K562 (cell line): ENCODE results near the gene LARP4B. TPM values are rescaled to one million over a fixed set of nuclear protein-coding genes. Genes with fewer than 3 reads are reported as not detected.

Experiments used
- ESRRA ChIP-seq: fragments of 450-650 bp; IDR thresholded peaks from 2 replicates; pipeline ENCODE4 v1.6.1; 2014; ENCODE audit warnings: low read depth, mild to moderate bottlenecking, moderate library complexity, borderline replicate concordance
- NR0B1 ChIP-seq: fragments of 450-650 bp; IDR thresholded peaks from one replicate; pipeline ENCODE4 v1.6.1; 2018; ENCODE audit warnings: mild to moderate bottlenecking, moderate library complexity; ENCODE audit not compliant: partially characterized antibody
- PHF20 ChIP-seq: fragments of 450-650 bp; IDR thresholded peaks from 2 replicates; pipeline ENCODE4 v1.6.1; 2018; ENCODE audit not compliant: partially characterized antibody
- PHF8 ChIP-seq: fragments of 200-600 bp; sonication (generic); IDR thresholded peaks from 2 replicates; pipeline ENCODE4 v1.6.1; 2012; ENCODE audit warnings: mixed run types, mild to moderate bottlenecking, inconsistent platforms, low read length, moderate library complexity, borderline replicate concordance
- POLR2G ChIP-seq: fragments of 200-400 bp; formaldehyde crosslinking; IDR thresholded peaks from 2 replicates; pipeline ENCODE4 v1.6.1; 2017; ENCODE audit warnings: low read depth, mild to moderate bottlenecking, antibody characterized with exemption, low read length, moderate library complexity
- PTBP1 ChIP-seq: fragments of 200-400 bp; formaldehyde crosslinking; IDR thresholded peaks from 2 replicates; pipeline ENCODE4 v1.6.1; 2017; ENCODE audit warnings: low read depth, low read length
- RAD51 ChIP-seq: fragments of 450-650 bp; IDR thresholded peaks from 2 replicates; pipeline ENCODE4 v1.7.1; 2016; ENCODE audit warnings: low read depth, mild to moderate bottlenecking, borderline replicate concordance
- ZNF354B ChIP-seq: fragments of 250-450 bp; sonication (Bioruptor Pico); IDR thresholded peaks from 2 replicates; pipeline ENCODE4 v1.4.0; 2020
- polyA plus RNA-seq, 8 experiments: library from polyadenylated mRNA; depleted of rRNA in 4 of 8; stranded (reverse) in 5 of 8; unstranded in 3 of 8; fragments of >200 nt; fragmentation: Nextera tagmentation in 2 of 8; fragmentation: Illumina TruSeq in 1 of 8; extraction: Ambion mirVana in 2 of 8; extraction: Trizol in 1 of 8; gene quantifications; 2 replicates each; pipeline versions ENCODE4 v1.2.1 to v1.2.3, GENCODE V29; 2011 to 2014; ENCODE audit warnings: inconsistent platforms in 1 of 8, missing spikeins in 1 of 8
- total RNA-seq, 7 experiments: library from RNA; depleted of rRNA in 6 of 7; stranded (reverse); fragments of >200 nt in 6 of 7; fragmentation: Illumina TruSeq in 2 of 7; extraction: Trizol in 2 of 7; gene quantifications; 2 replicates each; pipeline versions ENCODE4 v1.2.1 to v1.2.3, GENCODE V29; 2011 to 2021; ENCODE audit warnings: low replicate concordance in 1 of 7
- TF ChIP-seq, protein P1 (sequence below): fragments of 450-650 bp; formaldehyde crosslinking; IDR thresholded peaks from 2 replicates; pipeline ENCODE4 v1.4.0; 2022; ENCODE audit warnings: missing genetic modification characterization
- TF ChIP-seq, protein P2 (sequence below), 2 experiments: fragments of 150-350 bp in 1 of 2; IDR thresholded peaks; 2 replicates each; pipeline ENCODE4 v1.6.1; 2012 to 2016; ENCODE audit warnings: low read depth in 2 of 2, low read length in 2 of 2, mild to moderate bottlenecking in 1 of 2, moderate library complexity in 1 of 2
- TF ChIP-seq, protein P3 (sequence below): fragments of 450-650 bp; IDR thresholded peaks from 2 replicates; pipeline ENCODE4 v1.6.1; 2016; ENCODE audit warnings: low read depth

Gene LARP4B
- total and polyA plus RNA-seq, 9 of the 15 experiments (the other 6 are each of a cell fraction or from before 2014, with no cell fraction given), result 11.8 to 130 (median 42.6) TPM

GRCh38 chr10:931326-932318 lies at the start of gene LARP4B (continued):
- peak; percentile 69; the same call in 1 of the 2 replicates for TF ChIP-seq PHF8
- TF ChIP-seq ZNF354B (CRISPR knock-in tag), result no peak
- TF ChIP-seq PHF20, result peak; percentile 42
- no peak for TF ChIP-seq PTBP1
- TF ChIP-seq, protein P1, sequence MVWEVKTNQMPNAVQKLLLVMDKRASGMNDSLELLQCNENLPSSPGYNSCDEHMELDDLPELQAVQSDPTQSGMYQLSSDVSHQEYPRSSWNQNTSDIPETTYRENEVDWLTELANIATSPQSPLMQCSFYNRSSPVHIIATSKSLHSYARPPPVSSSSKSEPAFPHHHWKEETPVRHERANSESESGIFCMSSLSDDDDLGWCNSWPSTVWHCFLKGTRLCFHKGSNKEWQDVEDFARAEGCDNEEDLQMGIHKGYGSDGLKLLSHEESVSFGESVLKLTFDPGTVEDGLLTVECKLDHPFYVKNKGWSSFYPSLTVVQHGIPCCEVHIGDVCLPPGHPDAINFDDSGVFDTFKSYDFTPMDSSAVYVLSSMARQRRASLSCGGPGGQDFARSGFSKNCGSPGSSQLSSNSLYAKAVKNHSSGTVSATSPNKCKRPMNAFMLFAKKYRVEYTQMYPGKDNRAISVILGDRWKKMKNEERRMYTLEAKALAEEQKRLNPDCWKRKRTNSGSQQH, result no peak
- TF ChIP-seq, protein P2, sequence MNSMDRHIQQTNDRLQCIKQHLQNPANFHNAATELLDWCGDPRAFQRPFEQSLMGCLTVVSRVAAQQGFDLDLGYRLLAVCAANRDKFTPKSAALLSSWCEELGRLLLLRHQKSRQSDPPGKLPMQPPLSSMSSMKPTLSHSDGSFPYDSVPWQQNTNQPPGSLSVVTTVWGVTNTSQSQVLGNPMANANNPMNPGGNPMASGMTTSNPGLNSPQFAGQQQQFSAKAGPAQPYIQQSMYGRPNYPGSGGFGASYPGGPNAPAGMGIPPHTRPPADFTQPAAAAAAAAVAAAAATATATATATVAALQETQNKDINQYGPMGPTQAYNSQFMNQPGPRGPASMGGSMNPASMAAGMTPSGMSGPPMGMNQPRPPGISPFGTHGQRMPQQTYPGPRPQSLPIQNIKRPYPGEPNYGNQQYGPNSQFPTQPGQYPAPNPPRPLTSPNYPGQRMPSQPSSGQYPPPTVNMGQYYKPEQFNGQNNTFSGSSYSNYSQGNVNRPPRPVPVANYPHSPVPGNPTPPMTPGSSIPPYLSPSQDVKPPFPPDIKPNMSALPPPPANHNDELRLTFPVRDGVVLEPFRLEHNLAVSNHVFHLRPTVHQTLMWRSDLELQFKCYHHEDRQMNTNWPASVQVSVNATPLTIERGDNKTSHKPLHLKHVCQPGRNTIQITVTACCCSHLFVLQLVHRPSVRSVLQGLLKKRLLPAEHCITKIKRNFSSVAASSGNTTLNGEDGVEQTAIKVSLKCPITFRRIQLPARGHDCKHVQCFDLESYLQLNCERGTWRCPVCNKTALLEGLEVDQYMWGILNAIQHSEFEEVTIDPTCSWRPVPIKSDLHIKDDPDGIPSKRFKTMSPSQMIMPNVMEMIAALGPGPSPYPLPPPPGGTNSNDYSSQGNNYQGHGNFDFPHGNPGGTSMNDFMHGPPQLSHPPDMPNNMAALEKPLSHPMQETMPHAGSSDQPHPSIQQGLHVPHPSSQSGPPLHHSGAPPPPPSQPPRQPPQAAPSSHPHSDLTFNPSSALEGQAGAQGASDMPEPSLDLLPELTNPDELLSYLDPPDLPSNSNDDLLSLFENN (IDR thresholded peaks at IDR 0.05; ENCODE audit: low read depth in 2 of 2, low read length in 2 of 2), result no peak
- TF ChIP-seq NR0B1, result no peak
- TF ChIP-seq RAD51, result no peak
- TF ChIP-seq ESRRA, result 0 out of 2 replicates have a peak, but pooled peaks have one; percentile 23
- TF ChIP-seq, protein P3, sequence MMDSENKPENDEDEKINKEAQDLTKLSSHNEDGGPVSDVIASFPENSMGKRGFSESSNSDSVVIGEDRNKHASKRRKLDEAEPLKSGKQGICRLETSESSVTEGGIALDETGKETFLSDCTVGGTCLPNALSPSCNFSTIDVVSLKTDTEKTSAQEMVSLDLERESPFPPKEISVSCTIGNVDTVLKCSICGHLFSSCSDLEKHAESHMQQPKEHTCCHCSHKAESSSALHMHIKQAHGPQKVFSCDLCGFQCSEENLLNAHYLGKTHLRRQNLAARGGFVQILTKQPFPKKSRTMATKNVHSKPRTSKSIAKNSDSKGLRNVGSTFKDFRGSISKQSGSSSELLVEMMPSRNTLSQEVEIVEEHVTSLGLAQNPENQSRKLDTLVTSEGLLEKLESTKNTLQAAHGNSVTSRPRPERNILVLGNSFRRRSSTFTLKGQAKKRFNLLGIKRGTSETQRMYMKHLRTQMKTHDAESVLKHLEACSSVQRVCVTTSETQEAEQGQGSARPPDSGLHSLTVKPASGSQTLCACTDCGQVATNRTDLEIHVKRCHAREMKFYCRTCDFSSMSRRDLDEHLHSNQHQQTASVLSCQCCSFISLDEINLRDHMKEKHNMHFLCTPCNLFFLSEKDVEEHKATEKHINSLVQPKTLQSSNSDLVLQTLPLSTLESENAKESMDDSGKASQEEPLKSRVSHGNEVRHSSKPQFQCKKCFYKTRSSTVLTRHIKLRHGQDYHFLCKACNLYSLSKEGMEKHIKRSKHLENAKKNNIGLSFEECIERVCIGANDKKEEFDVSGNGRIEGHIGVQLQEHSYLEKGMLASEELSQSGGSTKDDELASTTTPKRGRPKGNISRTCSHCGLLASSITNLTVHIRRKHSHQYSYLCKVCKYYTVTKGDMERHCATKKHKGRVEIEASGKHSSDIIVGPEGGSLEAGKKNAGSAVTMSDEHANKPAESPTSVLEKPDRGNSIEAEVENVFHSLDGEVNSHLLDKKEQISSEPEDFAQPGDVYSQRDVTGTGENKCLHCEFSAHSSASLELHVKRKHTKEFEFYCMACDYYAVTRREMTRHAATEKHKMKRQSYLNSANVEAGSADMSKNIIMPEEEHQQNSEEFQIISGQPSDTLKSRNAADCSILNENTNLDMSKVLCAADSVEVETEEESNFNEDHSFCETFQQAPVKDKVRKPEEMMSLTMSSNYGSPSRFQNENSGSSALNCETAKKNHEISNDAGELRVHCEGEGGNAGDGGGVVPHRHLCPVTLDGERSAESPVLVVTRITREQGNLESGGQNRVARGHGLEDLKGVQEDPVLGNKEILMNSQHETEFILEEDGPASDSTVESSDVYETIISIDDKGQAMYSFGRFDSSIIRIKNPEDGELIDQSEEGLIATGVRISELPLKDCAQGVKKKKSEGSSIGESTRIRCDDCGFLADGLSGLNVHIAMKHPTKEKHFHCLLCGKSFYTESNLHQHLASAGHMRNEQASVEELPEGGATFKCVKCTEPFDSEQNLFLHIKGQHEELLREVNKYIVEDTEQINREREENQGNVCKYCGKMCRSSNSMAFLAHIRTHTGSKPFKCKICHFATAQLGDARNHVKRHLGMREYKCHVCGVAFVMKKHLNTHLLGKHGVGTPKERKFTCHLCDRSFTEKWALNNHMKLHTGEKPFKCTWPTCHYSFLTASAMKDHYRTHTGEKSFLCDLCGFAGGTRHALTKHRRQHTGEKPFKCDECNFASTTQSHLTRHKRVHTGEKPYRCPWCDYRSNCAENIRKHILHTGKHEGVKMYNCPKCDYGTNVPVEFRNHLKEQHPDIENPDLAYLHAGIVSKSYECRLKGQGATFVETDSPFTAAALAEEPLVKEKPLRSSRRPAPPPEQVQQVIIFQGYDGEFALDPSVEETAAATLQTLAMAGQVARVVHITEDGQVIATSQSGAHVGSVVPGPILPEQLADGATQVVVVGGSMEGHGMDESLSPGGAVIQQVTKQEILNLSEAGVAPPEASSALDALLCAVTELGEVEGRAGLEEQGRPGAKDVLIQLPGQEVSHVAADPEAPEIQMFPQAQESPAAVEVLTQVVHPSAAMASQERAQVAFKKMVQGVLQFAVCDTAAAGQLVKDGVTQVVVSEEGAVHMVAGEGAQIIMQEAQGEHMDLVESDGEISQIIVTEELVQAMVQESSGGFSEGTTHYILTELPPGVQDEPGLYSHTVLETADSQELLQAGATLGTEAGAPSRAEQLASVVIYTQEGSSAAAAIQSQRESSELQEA, result no peak
- TF ChIP-seq POLR2G, result peak; percentile 89
